Esophagus muscularis mucosa (tissue), 3 donors: ENCODE results near the gene DOCK11.

ENCODE experiments used
- CTCF ChIP-seq, 3 experiments: fragments of 200-600 bp in 2 of 3; fragments of 450-650 bp in 1 of 3; sonication (generic) in 2 of 3; IDR thresholded peaks; one replicate each; pipeline ENCODE4 v1.5.1; 2017 to 2019; ENCODE audit warnings: antibody characterized with exemption in 3 of 3, mild to moderate bottlenecking in 2 of 3, moderate library complexity in 1 of 3
- POLR2AphosphoS5 ChIP-seq, 2 donors: sonication (generic); formaldehyde crosslinking; IDR thresholded peaks; one replicate each; pipeline ENCODE4 v1.6.1; 2017; ENCODE audit warnings: antibody characterized with exemption in 2 of 2

DNA sequence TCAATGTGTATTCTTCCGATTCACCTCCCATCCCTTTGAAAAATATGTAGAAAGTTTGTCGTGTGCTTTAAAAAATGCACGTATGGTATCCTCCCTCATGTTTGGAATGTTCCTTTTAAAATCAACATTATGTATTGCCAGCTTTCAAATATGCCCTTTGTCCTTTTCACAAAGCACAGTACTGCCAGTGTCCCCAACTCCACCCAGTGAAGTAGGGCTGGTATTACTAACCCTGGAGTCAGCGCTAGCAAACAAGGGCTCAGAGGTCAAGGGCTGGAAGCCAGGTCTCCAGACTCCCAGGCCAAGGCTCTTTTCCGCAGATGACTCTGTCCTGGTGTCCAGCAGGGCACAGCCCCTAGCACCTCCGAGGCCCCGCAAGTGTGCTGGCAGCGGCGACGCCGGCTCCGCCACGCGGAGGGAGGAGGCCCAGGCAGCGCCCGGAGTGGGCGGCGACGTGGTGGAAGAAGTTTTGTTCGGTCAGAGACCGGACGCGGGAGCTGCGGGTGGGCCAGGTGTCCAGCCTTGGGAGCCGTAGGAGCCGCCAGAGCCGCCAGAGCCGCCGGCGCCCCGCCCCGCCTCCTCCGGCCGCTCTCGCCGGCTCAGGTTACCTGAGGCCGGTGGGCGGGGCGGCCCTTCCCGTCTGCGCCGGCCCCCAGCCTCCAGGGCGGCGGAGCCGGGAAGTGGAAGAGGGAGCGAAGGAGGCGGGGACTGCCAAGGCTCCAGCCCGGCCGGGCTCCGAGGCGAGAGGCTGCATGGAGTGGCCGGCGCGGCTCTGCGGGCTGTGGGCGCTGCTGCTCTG is 231.5 kb downstream of the DOCK11 start, which contains the start of gene IL13RA1:
- TF ChIP-seq CTCF (IDR thresholded peaks at IDR 0.05) (peak in 1 of 3 experiments; percentile 5), POLR2AphosphoS5 (IDR thresholded peaks at IDR 0.05) (peak; percentile 58 to 62)
